AG09319 (cell line): ENCODE results near the gene KIAA0930.
A peak's percentile ranks its signal among the peaks of the same experiment; 100 is the strongest.

ENCODE experiments used
- DNase-seq: peaks from one replicate; pipeline ENCODE4 v3.0.0-alpha.2; 2010; ENCODE audit warnings: low read depth; ENCODE audit errors: extremely low read depth
- CTCF ChIP-seq: IDR thresholded peaks from 2 replicates; pipeline ENCODE4 v1.5.1; 2011; ENCODE audit warnings: low read depth, mild to moderate bottlenecking, inconsistent platforms, low read length, moderate library complexity

The KIAA0930 gene

GRCh38 chr22:45201678-45202332, 38.9 kb downstream of the KIAA0930 start:
- peak; percentile 57 for DNase-seq
- TF ChIP-seq CTCF, result no peak

GRCh38 chr22:45200860-45201511, 39.7 kb downstream of the KIAA0930 start:
- TF ChIP-seq CTCF, result no peak
- DNase-seq, result no peak

GRCh38 chr22:45200230-45200629, 40.5 kb downstream of the KIAA0930 start:
- TF ChIP-seq CTCF, result no peak
- no peak for DNase-seq

GRCh38 chr22:45199723-45200122, 41.0 kb downstream of the KIAA0930 start:
- no peak for TF ChIP-seq CTCF
- no peak for DNase-seq

- TF ChIP-seq CTCF, result no peak
- DNase-seq, result no peak
Observed at GRCh38 chr22:45198463-45198795, 42.3 kb downstream of the KIAA0930 start.

GRCh38 chr22:45197606-45198462, 42.9 kb downstream of the KIAA0930 start:
- no peak for TF ChIP-seq CTCF
- DNase-seq, result no peak
